Neuronal stem cell (in vitro differentiated cells): ENCODE results near the gene SLC7A6.

ENCODE experiments used
- DNase-seq: peaks from one replicate; pipeline ENCODE4 v3.0.0-alpha.2; 2013; ENCODE audit warnings: low spot score
- H2AFZ ChIP-seq: one replicate; pipeline ENCODE4 v1.6.1; 2013; ENCODE audit warnings: mild to moderate bottlenecking, low read length, inconsistent platforms
- H2AK5ac ChIP-seq: 2 replicates; pipeline ENCODE4 v1.6.1; 2013; ENCODE audit warnings: low read depth, mild to moderate bottlenecking, inconsistent platforms, low read length, moderate library complexity, mixed read lengths
- H2BK120ac ChIP-seq: 2 replicates; pipeline ENCODE4 v1.6.1; 2013; ENCODE audit warnings: low read depth, mild to moderate bottlenecking, inconsistent platforms, low read length, moderate library complexity, mixed read lengths
- H2BK12ac ChIP-seq: one replicate; pipeline ENCODE4 v1.6.1; 2013; ENCODE audit warnings: low read length, inconsistent platforms
- H2BK15ac ChIP-seq: 2 replicates; pipeline ENCODE4 v1.6.1; 2013; ENCODE audit warnings: mild to moderate bottlenecking, low read length, inconsistent platforms, mixed read lengths
- H2BK5ac ChIP-seq: one replicate; pipeline ENCODE4 v1.6.1; 2013; ENCODE audit warnings: inconsistent platforms, mild to moderate bottlenecking, low read length, moderate library complexity
- H3K14ac ChIP-seq: one replicate; pipeline ENCODE4 v1.6.1; 2013; ENCODE audit warnings: low read length, inconsistent platforms
- H3K18ac ChIP-seq: 2 replicates; pipeline ENCODE4 v1.6.1; 2013; ENCODE audit warnings: low read length, inconsistent platforms
- H3K23ac ChIP-seq: 2 replicates; pipeline ENCODE4 v1.6.1; 2013; ENCODE audit warnings: low read depth, mild to moderate bottlenecking, mixed read lengths, low read length, inconsistent platforms; ENCODE audit not compliant: poor library complexity
- H3K27ac ChIP-seq: replicated peaks from 3 replicates; pipeline ENCODE4 v1.5.1; 2013; ENCODE audit warnings: low read length, inconsistent platforms
- H3K27me3 ChIP-seq, 3 experiments: 2 replicates each; pipeline ENCODE4 v1.6.1; 2013; ENCODE audit warnings: low read length in 3 of 3, mild to moderate bottlenecking in 2 of 3, inconsistent platforms in 1 of 3, low read depth in 1 of 3, mixed read lengths in 1 of 3, moderate library complexity in 1 of 3; ENCODE audit not compliant: control insufficient read depth in 3 of 3, insufficient read depth in 3 of 3
- H3K36me3 ChIP-seq, 2 donors: replicated peaks in 1 of 2; 2 replicates each; pipeline ENCODE4 v1.6.1; 2013; ENCODE audit warnings: low read length in 2 of 2; ENCODE audit not compliant: control insufficient read depth in 2 of 2, insufficient read depth in 2 of 2
- H3K4ac ChIP-seq: 2 replicates; pipeline ENCODE4 v1.6.1; 2013; ENCODE audit warnings: inconsistent platforms, mild to moderate bottlenecking, low read length, moderate library complexity
- H3K4me1 ChIP-seq, 2 donors: 1 replicate in 1 of 2; 2 replicates in 1 of 2; pipeline ENCODE4 v1.6.1; 2013; ENCODE audit warnings: low read length in 2 of 2, low read depth in 1 of 2; ENCODE audit not compliant: control insufficient read depth in 2 of 2, insufficient read depth in 1 of 2
- H3K4me2 ChIP-seq: one replicate; pipeline ENCODE4 v1.6.1; 2013; ENCODE audit warnings: mild to moderate bottlenecking, low read length, inconsistent platforms; ENCODE audit not compliant: insufficient read depth, poor library complexity, severe bottlenecking
- H3K4me3 ChIP-seq, 2 donors: 2 replicates each; pipeline ENCODE4 v1.5.1; 2013; ENCODE audit warnings: low read length in 2 of 2, mild to moderate bottlenecking in 2 of 2, inconsistent platforms in 1 of 2, moderate library complexity in 1 of 2
- H3K79me1 ChIP-seq: one replicate; pipeline ENCODE4 v1.6.1; 2013; ENCODE audit warnings: low read depth, mild to moderate bottlenecking, inconsistent platforms, low read length, moderate library complexity
- H3K9ac ChIP-seq: one replicate; pipeline ENCODE4 v1.6.1; 2013; ENCODE audit warnings: mild to moderate bottlenecking, low read depth, low read length, inconsistent platforms; ENCODE audit not compliant: poor library complexity
- H3K9me3 ChIP-seq, 2 donors: replicated peaks in 1 of 2; 2 replicates each; pipeline versions ENCODE3 to v1.6.1; 2013; ENCODE audit warnings: low read length in 2 of 2, mild to moderate bottlenecking in 2 of 2, inconsistent platforms in 1 of 2, low read depth in 1 of 2, mixed read lengths in 1 of 2, moderate library complexity in 1 of 2; ENCODE audit not compliant: control insufficient read depth in 2 of 2, insufficient read depth in 1 of 2
- H4K8ac ChIP-seq: one replicate; pipeline ENCODE4 v1.6.1; 2013; ENCODE audit warnings: low read depth, mild to moderate bottlenecking, inconsistent platforms, low read length, moderate library complexity
- H4K91ac ChIP-seq: one replicate; pipeline ENCODE4 v1.6.1; 2013; ENCODE audit warnings: low read length, low read depth, mild to moderate bottlenecking, inconsistent platforms; ENCODE audit not compliant: poor library complexity
- WGBS, 2 donors: extraction: QIAGEN DNeasy Blood & Tissue Kit; methylation state at CpG; one replicate each; pipeline ENCODE4 v1.1.7; 2013; ENCODE audit warnings: missing lambda C conversion rate in 2 of 2, mixed read lengths in 1 of 2; ENCODE audit not compliant: insufficient read length in 2 of 2, insufficient replicate concordance in 1 of 2; ENCODE audit errors: extremely low coverage in 2 of 2; 5-methylcytosine and 5-hydroxymethylcytosine counted together

SLC7A6 gene

GRCh38 chr16:68235108-68235886, 29.0 kb upstream of the SLC7A6 start:
- Histone ChIP-seq H3K18ac (peak overlapping the region; percentile 87), H3K23ac (peak overlapping the region; percentile 97), H2AK5ac (peak overlapping the region; percentile 74), H3K4ac (no peak overlapping the region), H4K91ac (no peak overlapping the region), H2BK15ac (peak overlapping the region; percentile 54), H3K27ac (no peak overlapping the region), H3K79me1 (peaks cover 2% of the 10 kb centered on the region), H3K9ac (peak overlapping the region; percentile 91), H3K4me3 (peak overlapping the region in 1 of 2 donors; percentile 49), H2BK5ac (no peak overlapping the region), H3K4me1 (peaks cover 9 to 18% of the 10 kb centered on the region in 2 donors), H3K36me3 (peaks cover 2 to 15% of the 10 kb centered on the region in 2 donors), H3K4me2 (peak overlapping the region; percentile 94), H2AFZ (no peak overlapping the region), H3K27me3 (peaks cover 0 to 37% (median 14%) of the 10 kb centered on the region in 3 experiments), H2BK120ac (peak overlapping the region; percentile 84), H3K14ac (peak overlapping the region; percentile 32), H2BK12ac (peak overlapping the region; percentile 52), H3K9me3 (peaks cover 0 to 21% of the 10 kb centered on the region in 2 donors), H4K8ac (peak overlapping the region; percentile 10)
- no CpG with 5 or more reads among the region's 73 CpGs for WGBS, 2 donors
- DNase-seq, result no peak

- peak within 1 kb of the TSS; percentile 94 for H3K4me2 ChIP-seq
- peaks cover 2 to 10% of the 10 kb centered on the region in 2 donors for H3K36me3 ChIP-seq
- H4K8ac ChIP-seq, result peak within 1 kb of the TSS; percentile 10
- no peak for DNase-seq
- H3K27me3 ChIP-seq, result peaks cover 0 to 37% (median 14%) of the 10 kb centered on the region in 3 experiments
- peaks cover 9 to 18% of the 10 kb centered on the region in 2 donors for H3K4me1 ChIP-seq
- peak within 1 kb of the TSS; percentile 90 for H2AK5ac ChIP-seq
- peak within 1 kb of the TSS; percentile 87 for H2BK120ac ChIP-seq
- no peak within 1 kb of the TSS for H4K91ac ChIP-seq
- peak within 1 kb of the TSS; percentile 97 for H3K14ac ChIP-seq
- peaks cover 2% of the 10 kb centered on the region for H3K79me1 ChIP-seq
- peak within 1 kb of the TSS; percentile 97 for H2BK12ac ChIP-seq
- no CpG with 5 or more reads among the region's 36 CpGs for WGBS, 2 donors
- peak within 1 kb of the TSS; percentile 59 for H2BK15ac ChIP-seq
- H3K18ac ChIP-seq, result peak within 1 kb of the TSS; percentile 87
- peak within 1 kb of the TSS; percentile 97 for H3K23ac ChIP-seq
- no peak within 1 kb of the TSS for H3K27ac ChIP-seq
- H2BK5ac ChIP-seq, result peak within 1 kb of the TSS; percentile 39
- H3K9ac ChIP-seq, result peak within 1 kb of the TSS; percentile 91
- peak within 1 kb of the TSS; percentile 37 to 73 for H3K4me3 ChIP-seq
- no peak within 1 kb of the TSS for H3K4ac ChIP-seq
- peak within 1 kb of the TSS; percentile 89 for H2AFZ ChIP-seq
- peaks cover 0 to 21% of the 10 kb centered on the region in 2 donors for H3K9me3 ChIP-seq
Observed at GRCh38 chr16:68235887-68236136, 28.5 kb upstream of the SLC7A6 start, which contains the start of gene ESRP2. Gene ESRP2, minus strand, starts transcription at chr16:68236127. Its CDS starts 82 bp downstream, at chr16:68236045.

GRCh38 chr16:68236137-68236825, 28.0 kb upstream of the SLC7A6 start:
- H3K4ac ChIP-seq, result no peak overlapping the region
- no CpG with 5 or more reads among the region's 45 CpGs for WGBS, 2 donors
- H2BK120ac ChIP-seq, result peak overlapping the region; percentile 87
- H3K4me2 ChIP-seq, result peak overlapping the region; percentile 94
- H2BK12ac ChIP-seq, result peak overlapping the region; percentile 97
- H3K9me3 ChIP-seq, result peaks cover 0 to 21% of the 10 kb centered on the region in 2 donors
- H2AFZ ChIP-seq, result peak overlapping the region; percentile 89
- peaks cover 9 to 18% of the 10 kb centered on the region in 2 donors for H3K4me1 ChIP-seq
- H4K91ac ChIP-seq, result no peak overlapping the region
- peaks cover 0 to 37% (median 14%) of the 10 kb centered on the region in 3 experiments for H3K27me3 ChIP-seq
- H2BK5ac ChIP-seq, result peak overlapping the region; percentile 39
- H3K14ac ChIP-seq, result peak overlapping the region; percentile 97
- H3K9ac ChIP-seq, result peak overlapping the region; percentile 80
- peak overlapping the region; percentile 59 for H2BK15ac ChIP-seq
- no peak overlapping the region for H4K8ac ChIP-seq
- no peak overlapping the region for H3K27ac ChIP-seq
- H3K18ac ChIP-seq, result peak overlapping the region; percentile 53
- H3K4me3 ChIP-seq, result peak overlapping the region in 1 of 2 donors; percentile 73
- peak overlapping the region; percentile 90 for H2AK5ac ChIP-seq
- H3K79me1 ChIP-seq, result peaks cover 2% of the 10 kb centered on the region
- H3K23ac ChIP-seq, result peak overlapping the region; percentile 97
- no peak for DNase-seq
- peaks cover 0 to 7% of the 10 kb centered on the region in 2 donors for H3K36me3 ChIP-seq

- Histone ChIP-seq H3K9me3 (peaks cover 0 to 21% of the 10 kb centered on the region in 2 donors), H2AK5ac (peak overlapping the region; percentile 90), H3K27ac (peak overlapping the region; percentile 53), H3K79me1 (peaks cover 2% of the 10 kb centered on the region), H3K9ac (peak overlapping the region; percentile 65), H3K4me1 (peaks cover 9 to 18% of the 10 kb centered on the region in 2 donors), H3K14ac (no peak overlapping the region), H2BK12ac (peak overlapping the region; percentile 97), H3K18ac (peak overlapping the region; percentile 93), H3K36me3 (peaks cover 0 to 2% of the 10 kb centered on the region in 2 donors), H4K8ac (no peak overlapping the region), H3K4ac (no peak overlapping the region), H3K4me2 (peak overlapping the region; percentile 94), H3K4me3 (peak overlapping the region; percentile 37 to 73), H2BK15ac (peak overlapping the region; percentile 59), H2AFZ (peak overlapping the region; percentile 89), H3K27me3 (peaks cover 0 to 37% (median 14%) of the 10 kb centered on the region in 3 experiments), H2BK5ac (peak overlapping the region; percentile 39), H4K91ac (no peak overlapping the region), H2BK120ac (no peak overlapping the region), H3K23ac (peak overlapping the region; percentile 97)
- WGBS, 2 donors, result no CpG with 5 or more reads among the region's 21 CpGs
- DNase-seq, result no peak
Observed at GRCh38 chr16:68236826-68237242, 27.5 kb upstream of the SLC7A6 start.
